HL-60 (cell line): ENCODE data around the gene CFAP45.
"Not testable (repeated sequence)": the region's sequence is repeated elsewhere in the genome, so short reads cannot be mapped to it uniquely, and the experiment has no call there.

Experiments used
- TF ChIP-seq, protein P1 (sequence below): IDR thresholded peaks from one replicate; pipeline ENCODE4 v1.5.1; 2011; ENCODE audit warnings: low read length, control low read depth, inconsistent platforms; ENCODE audit not compliant: insufficient read depth
- TF ChIP-seq, protein P2 (sequence below): IDR thresholded peaks from 2 replicates; pipeline ENCODE4 v1.6.1; 2012; ENCODE audit warnings: low read depth; ENCODE audit not compliant: insufficient replicate concordance

DNA sequence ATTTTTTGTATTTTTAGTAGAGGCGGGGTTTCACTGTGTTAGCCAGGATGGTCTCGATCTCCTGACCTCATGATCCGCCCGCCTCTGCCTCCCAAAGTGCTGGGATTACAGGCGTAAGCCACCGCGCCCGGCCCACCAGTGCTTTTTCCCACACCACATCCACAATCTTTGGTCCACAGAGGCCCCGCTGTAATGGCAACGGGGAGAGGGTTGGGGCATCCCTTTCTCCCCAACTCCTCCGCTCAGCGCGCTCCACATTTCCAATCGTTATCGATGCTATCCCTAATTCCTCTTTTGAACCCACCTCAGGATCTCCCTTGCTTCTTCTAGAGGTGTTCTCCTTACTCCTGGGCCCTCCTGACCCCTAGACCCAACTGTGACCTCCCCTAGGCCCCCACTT is 331 bp downstream of the CFAP45 start:
- TF ChIP-seq, protein P1, sequence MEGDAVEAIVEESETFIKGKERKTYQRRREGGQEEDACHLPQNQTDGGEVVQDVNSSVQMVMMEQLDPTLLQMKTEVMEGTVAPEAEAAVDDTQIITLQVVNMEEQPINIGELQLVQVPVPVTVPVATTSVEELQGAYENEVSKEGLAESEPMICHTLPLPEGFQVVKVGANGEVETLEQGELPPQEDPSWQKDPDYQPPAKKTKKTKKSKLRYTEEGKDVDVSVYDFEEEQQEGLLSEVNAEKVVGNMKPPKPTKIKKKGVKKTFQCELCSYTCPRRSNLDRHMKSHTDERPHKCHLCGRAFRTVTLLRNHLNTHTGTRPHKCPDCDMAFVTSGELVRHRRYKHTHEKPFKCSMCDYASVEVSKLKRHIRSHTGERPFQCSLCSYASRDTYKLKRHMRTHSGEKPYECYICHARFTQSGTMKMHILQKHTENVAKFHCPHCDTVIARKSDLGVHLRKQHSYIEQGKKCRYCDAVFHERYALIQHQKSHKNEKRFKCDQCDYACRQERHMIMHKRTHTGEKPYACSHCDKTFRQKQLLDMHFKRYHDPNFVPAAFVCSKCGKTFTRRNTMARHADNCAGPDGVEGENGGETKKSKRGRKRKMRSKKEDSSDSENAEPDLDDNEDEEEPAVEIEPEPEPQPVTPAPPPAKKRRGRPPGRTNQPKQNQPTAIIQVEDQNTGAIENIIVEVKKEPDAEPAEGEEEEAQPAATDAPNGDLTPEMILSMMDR, result not testable (repeated sequence)
- TF ChIP-seq, protein P2, sequence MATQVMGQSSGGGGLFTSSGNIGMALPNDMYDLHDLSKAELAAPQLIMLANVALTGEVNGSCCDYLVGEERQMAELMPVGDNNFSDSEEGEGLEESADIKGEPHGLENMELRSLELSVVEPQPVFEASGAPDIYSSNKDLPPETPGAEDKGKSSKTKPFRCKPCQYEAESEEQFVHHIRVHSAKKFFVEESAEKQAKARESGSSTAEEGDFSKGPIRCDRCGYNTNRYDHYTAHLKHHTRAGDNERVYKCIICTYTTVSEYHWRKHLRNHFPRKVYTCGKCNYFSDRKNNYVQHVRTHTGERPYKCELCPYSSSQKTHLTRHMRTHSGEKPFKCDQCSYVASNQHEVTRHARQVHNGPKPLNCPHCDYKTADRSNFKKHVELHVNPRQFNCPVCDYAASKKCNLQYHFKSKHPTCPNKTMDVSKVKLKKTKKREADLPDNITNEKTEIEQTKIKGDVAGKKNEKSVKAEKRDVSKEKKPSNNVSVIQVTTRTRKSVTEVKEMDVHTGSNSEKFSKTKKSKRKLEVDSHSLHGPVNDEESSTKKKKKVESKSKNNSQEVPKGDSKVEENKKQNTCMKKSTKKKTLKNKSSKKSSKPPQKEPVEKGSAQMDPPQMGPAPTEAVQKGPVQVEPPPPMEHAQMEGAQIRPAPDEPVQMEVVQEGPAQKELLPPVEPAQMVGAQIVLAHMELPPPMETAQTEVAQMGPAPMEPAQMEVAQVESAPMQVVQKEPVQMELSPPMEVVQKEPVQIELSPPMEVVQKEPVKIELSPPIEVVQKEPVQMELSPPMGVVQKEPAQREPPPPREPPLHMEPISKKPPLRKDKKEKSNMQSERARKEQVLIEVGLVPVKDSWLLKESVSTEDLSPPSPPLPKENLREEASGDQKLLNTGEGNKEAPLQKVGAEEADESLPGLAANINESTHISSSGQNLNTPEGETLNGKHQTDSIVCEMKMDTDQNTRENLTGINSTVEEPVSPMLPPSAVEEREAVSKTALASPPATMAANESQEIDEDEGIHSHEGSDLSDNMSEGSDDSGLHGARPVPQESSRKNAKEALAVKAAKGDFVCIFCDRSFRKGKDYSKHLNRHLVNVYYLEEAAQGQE, result not testable (repeated sequence)
